Gastrocnemius medialis (tissue), 4 donors: Measurements from ENCODE around the gene SH2D5. TPM values are rescaled to one million over a fixed set of nuclear protein-coding genes. Genes with fewer than 3 reads are reported as not detected.

ENCODE experiments used
- ATAC-seq, 2 donors: fragments of 150-250 bp; one replicate each; pipeline ENCODE4 v1.9.1; 2016
- DNase-seq, 2 donors: peaks; one replicate each; pipeline ENCODE4 v3.0.0-alpha.2; 2019
- H3K27ac ChIP-seq, 4 donors: fragments of 200-600 bp; sonication (generic); 1 replicate in 1 of 4; 2 replicates in 3 of 4; pipeline ENCODE4 v1.5.1; 2016 to 2018; ENCODE audit warnings: mild to moderate bottlenecking in 2 of 4, moderate library complexity in 1 of 4
- H3K27me3 ChIP-seq, 3 donors: fragments of 200-600 bp; sonication (generic) in 2 of 3; 1 replicate in 1 of 3; 2 replicates in 2 of 3; pipeline versions ENCODE4 v1.5.1 to v1.6.0; 2016 to 2019; ENCODE audit warnings: mild to moderate bottlenecking in 1 of 3, moderate library complexity in 1 of 3
- H3K36me3 ChIP-seq, 2 donors: fragments of 200-600 bp; sonication (generic) in 1 of 2; one replicate each; pipeline ENCODE4 v1.5.1; 2017 to 2018
- H3K4me1 ChIP-seq, 2 donors: fragments of 200-600 bp; sonication (generic) in 1 of 2; one replicate each; pipeline ENCODE4 v1.5.1; 2016 to 2017; ENCODE audit warnings: mild to moderate bottlenecking in 2 of 2
- H3K4me3 ChIP-seq, 4 donors: fragments of 200-600 bp; sonication (generic) in 3 of 4; 1 replicate in 1 of 4; 2 replicates in 3 of 4; pipeline ENCODE4 v1.5.1; 2016 to 2019; ENCODE audit warnings: mild to moderate bottlenecking in 2 of 4
- H3K9me3 ChIP-seq, 3 donors: fragments of 200-600 bp; sonication (generic) in 2 of 3; 1 replicate in 1 of 3; 2 replicates in 2 of 3; pipeline ENCODE4 v1.5.1; 2016 to 2019
- POLR2A ChIP-seq, 2 donors: fragments of 450-650 bp; IDR thresholded peaks; one replicate each; pipeline ENCODE4 v1.6.1; 2017; ENCODE audit warnings: antibody characterized with exemption in 2 of 2, mild to moderate bottlenecking in 2 of 2, moderate library complexity in 2 of 2
- in situ Hi-C, 4 donors: fragments of 200-750 bp; cut with MboI; loops; one replicate each; pipeline versions ENCODE4 v1.15.0 to v1.8.0; 2017; ENCODE audit warnings: low sequenced_read_pairs in 4 of 4
- intact Hi-C: fragments of 100-400 bp; cut with DNase I; formaldehyde crosslinking; loops from one replicate; pipeline ENCODE4 v1.15.1; 2023; ENCODE audit warnings: low total_unique reads
- total RNA-seq, 4 donors: library from RNA; depleted of rRNA; stranded (reverse); fragments of >200 nt; gene quantifications; one replicate each; pipeline versions ENCODE4 v1.1.0 to v1.2.3, GENCODE V29; 2016
- TF ChIP-seq, protein P1 (sequence below), 5 experiments: fragments of 450-650 bp in 3 of 5; fragments of 200-600 bp in 2 of 5; sonication (generic) in 2 of 5; IDR thresholded peaks in 4 of 5; conservative IDR thresholded peaks in 1 of 5; 1 replicate in 4 of 5; 2 replicates in 1 of 5; pipeline ENCODE4 v1.5.1; 2016 to 2019; ENCODE audit warnings: antibody characterized with exemption in 5 of 5, mild to moderate bottlenecking in 3 of 5, moderate library complexity in 3 of 5

Gene SH2D5
- total RNA-seq, 4 donors from 2014 or later, result 0.53 TPM; not detected in 3

DNA sequence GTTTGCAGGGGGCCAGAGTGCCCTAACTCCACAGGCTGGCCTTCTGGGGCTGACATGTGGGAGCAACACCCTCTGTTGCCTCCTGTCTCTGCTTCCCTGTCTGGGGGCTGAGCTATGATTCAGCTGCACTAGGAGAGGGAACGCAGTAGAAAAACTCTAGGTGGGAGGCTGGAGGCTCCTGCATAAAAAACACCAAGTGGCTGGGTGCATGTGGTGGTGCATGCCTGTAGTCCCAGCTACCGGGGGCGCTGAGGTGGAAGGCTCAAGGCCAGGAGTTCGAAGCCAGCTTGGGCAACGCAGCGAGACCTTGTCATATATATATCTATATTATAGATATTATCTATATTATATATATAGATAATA, 20.3 kb downstream of the SH2D5 start:
- in situ Hi-C loops, result loop anchor here in 1 of 4 donors (25.0 kb wide), 1 partner anchor 650 kb away; no protein-coding TSS in a partner anchor
- no peak overlapping the region for H3K4me3 ChIP-seq
- DNase-seq, result no peak
- TF ChIP-seq POLR2A (IDR thresholded peaks at IDR 0.05), result no peak
- TF ChIP-seq, protein P1, sequence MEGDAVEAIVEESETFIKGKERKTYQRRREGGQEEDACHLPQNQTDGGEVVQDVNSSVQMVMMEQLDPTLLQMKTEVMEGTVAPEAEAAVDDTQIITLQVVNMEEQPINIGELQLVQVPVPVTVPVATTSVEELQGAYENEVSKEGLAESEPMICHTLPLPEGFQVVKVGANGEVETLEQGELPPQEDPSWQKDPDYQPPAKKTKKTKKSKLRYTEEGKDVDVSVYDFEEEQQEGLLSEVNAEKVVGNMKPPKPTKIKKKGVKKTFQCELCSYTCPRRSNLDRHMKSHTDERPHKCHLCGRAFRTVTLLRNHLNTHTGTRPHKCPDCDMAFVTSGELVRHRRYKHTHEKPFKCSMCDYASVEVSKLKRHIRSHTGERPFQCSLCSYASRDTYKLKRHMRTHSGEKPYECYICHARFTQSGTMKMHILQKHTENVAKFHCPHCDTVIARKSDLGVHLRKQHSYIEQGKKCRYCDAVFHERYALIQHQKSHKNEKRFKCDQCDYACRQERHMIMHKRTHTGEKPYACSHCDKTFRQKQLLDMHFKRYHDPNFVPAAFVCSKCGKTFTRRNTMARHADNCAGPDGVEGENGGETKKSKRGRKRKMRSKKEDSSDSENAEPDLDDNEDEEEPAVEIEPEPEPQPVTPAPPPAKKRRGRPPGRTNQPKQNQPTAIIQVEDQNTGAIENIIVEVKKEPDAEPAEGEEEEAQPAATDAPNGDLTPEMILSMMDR (IDR thresholded peaks at IDR 0.05 in 4 of 5, conservative IDR thresholded peaks at IDR 0.05 in 1 of 5), result no peak
- no peak for ATAC-seq
- H3K36me3 ChIP-seq, result no peaks in the 10 kb centered on the region
- no peaks in the 10 kb centered on the region for H3K9me3 ChIP-seq
- H3K4me1 ChIP-seq, result no peaks in the 10 kb centered on the region
- intact Hi-C loops, result no loop called here
- H3K27ac ChIP-seq, result no peak overlapping the region
- H3K27me3 ChIP-seq, result peaks cover 5 to 20% (median 11%) of the 10 kb centered on the region in 3 donors

DNA sequence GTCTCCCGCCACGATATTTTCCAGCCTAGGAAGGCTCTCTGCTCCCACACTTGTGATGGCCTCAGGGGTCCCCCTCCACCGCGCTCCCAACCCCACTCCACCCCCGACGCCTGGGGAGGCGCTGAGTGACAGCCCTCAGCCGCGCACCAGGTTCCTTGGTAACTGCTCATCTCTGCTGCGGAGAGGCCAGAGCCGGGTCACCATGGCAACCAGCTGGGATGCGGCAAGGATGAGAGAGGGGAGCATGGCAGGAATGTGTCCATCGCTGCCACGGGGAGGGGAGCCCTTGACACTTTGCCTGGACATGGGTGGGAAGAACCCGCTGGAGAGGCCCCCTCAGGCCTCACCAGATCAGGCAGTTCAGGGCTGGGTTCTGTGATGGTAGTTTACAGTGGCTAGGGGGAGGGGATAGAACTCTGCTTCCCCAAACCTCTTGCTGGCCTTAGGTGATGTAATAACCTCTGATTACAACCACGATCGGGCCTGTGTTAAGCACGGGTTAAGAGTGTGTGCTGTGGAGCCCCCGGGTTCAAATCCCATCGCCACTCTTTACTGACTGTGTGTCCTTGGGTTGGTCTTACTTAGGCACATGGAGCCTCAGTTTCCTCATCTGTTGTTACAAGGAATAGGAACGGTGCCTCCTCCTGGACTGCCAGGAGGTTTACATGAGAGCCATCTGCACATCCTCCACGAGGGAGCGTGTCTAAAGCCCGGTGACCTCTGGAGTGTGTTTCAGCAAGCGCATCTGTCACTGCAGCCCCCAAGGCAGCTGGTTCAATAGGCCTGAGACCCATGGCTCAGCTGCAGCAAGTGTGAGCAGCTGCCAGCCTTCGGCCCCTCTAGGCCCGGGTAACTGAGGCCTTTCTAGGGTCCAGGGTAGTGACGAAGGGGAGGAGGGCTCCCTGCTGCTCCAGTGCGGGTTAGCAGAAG, 21.0 kb downstream of the SH2D5 start:
- no peaks in the 10 kb centered on the region for H3K9me3 ChIP-seq
- H3K27ac ChIP-seq, result no peak overlapping the region
- H3K27me3 ChIP-seq, result peaks cover 0 to 14% (median 5%) of the 10 kb centered on the region in 3 donors
- no peak overlapping the region for H3K4me3 ChIP-seq
- TF ChIP-seq, protein P1 (IDR thresholded peaks at IDR 0.05 in 4 of 5, conservative IDR thresholded peaks at IDR 0.05 in 1 of 5), result no peak
- TF ChIP-seq POLR2A (IDR thresholded peaks at IDR 0.05), result no peak
- in situ Hi-C loops (loop anchor here in 1 of 4 donors (25.0 kb wide), 1 partner anchor 651 kb away; no protein-coding TSS in a partner anchor), intact Hi-C loops (no loop called here)
- ATAC-seq (no peak), DNase-seq (no peak)
- no peaks in the 10 kb centered on the region for H3K4me1 ChIP-seq
- no peaks in the 10 kb centered on the region for H3K36me3 ChIP-seq

DNA sequence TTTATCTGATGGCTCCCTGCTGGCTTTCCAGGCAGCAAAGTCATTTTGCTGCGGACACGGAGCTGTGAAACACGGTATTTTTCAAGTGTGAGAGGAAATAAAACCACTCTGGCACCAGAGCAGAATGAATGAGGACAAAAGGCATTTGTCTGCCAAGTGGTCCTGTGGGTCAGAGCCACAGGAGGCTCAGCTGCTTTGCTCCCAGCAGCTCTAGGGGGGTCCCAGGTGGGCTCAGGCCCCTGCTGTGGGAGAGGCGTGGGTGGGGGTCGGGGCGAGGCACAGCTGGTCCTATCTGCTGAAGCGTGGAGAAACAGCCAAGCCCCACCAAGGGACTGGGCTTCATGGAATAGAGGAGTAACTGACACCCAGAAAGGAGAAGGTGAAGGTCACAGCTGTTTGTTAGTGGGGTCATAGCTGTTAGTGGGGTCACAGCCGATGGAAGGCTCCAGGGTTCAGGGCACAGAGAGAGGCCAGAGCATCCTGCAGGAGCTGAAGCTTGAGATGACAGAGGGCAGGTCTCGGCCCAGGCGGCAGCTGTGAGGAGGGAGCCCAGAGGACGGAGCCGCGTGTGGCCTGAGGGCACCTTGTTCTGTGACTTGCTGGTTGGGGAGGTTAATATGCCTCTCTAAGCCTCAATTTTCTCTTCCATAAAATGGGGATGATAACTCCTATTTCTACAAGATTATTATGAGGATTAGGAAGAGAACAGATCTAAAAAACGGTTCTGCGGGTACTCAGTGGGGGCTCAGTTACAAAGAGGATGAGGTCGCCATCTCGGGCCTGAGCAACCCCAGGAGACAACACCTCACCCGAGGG, 21.8 kb downstream of the SH2D5 start:
- Histone ChIP-seq H3K27ac (no peak overlapping the region), H3K9me3 (no peaks in the 10 kb centered on the region), H3K36me3 (no peaks in the 10 kb centered on the region), H3K4me1 (no peaks in the 10 kb centered on the region), H3K27me3 (peaks cover 0 to 5% (median 0%) of the 10 kb centered on the region in 3 donors), H3K4me3 (no peak overlapping the region)
- no peak for TF ChIP-seq POLR2A (IDR thresholded peaks at IDR 0.05)
- TF ChIP-seq, protein P1 (IDR thresholded peaks at IDR 0.05 in 4 of 5, conservative IDR thresholded peaks at IDR 0.05 in 1 of 5), result no peak
- intact Hi-C loops, result no loop called here
- no peak for ATAC-seq
- no peak for DNase-seq
- in situ Hi-C loops, result loop anchor here in 1 of 4 donors (25.0 kb wide), 1 partner anchor 652 kb away; no protein-coding TSS in a partner anchor

DNA sequence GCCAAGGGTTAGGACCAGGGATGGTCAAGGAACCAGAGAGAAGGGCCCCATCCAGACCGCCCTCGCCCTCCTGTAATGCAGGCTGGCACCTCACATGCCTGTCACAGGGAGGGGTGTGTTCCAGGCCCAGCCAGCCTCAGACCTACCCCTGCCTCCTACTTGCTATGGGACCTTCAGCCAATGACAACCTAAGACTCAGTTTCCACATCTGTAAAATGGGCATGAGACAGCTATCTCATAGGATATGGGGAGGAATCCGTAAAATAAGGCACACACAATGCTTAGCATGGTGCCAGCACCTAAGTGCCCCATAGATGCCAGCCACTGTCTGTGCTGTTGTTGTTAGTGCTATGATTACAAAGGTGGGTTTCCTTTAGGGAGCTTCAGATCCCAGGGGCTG, 22.6 kb downstream of the SH2D5 start:
- intact Hi-C loops, result no loop called here
- in situ Hi-C loops, result loop anchor here in 1 of 4 donors (25.0 kb wide), 1 partner anchor 652 kb away; no protein-coding TSS in a partner anchor
- DNase-seq (no peak), ATAC-seq (no peak)
- Histone ChIP-seq H3K9me3 (no peaks in the 10 kb centered on the region), H3K27ac (no peak overlapping the region), H3K4me1 (no peaks in the 10 kb centered on the region), H3K36me3 (no peaks in the 10 kb centered on the region), H3K4me3 (no peak overlapping the region), H3K27me3 (no peaks in the 10 kb centered on the region)
- TF ChIP-seq, protein P1 (IDR thresholded peaks at IDR 0.05 in 4 of 5, conservative IDR thresholded peaks at IDR 0.05 in 1 of 5), result no peak
- no peak for TF ChIP-seq POLR2A (IDR thresholded peaks at IDR 0.05)
